Breast epithelium (tissue), 3 donors: ENCODE data around the gene VMA21.

Experiments
- POLR2A ChIP-seq: fragments of 450-650 bp; IDR thresholded peaks from one replicate; pipeline ENCODE4 v1.6.1; 2016; ENCODE audit warnings: antibody characterized with exemption, mild to moderate bottlenecking, moderate library complexity
- POLR2AphosphoS5 ChIP-seq, 3 donors: sonication (generic); formaldehyde crosslinking; IDR thresholded peaks; one replicate each; pipeline ENCODE4 v1.6.1; 2017; ENCODE audit warnings: antibody characterized with exemption in 3 of 3
- TF ChIP-seq, protein P1 (sequence below), 3 donors: fragments of 450-650 bp; IDR thresholded peaks; one replicate each; pipeline ENCODE4 v1.5.1; 2016 to 2017; ENCODE audit warnings: antibody characterized with exemption in 3 of 3, mild to moderate bottlenecking in 3 of 3, moderate library complexity in 3 of 3

GRCh38 chrX:151359931-151360871 is 36.8 kb upstream of the VMA21 start:
- TF ChIP-seq, protein P1, sequence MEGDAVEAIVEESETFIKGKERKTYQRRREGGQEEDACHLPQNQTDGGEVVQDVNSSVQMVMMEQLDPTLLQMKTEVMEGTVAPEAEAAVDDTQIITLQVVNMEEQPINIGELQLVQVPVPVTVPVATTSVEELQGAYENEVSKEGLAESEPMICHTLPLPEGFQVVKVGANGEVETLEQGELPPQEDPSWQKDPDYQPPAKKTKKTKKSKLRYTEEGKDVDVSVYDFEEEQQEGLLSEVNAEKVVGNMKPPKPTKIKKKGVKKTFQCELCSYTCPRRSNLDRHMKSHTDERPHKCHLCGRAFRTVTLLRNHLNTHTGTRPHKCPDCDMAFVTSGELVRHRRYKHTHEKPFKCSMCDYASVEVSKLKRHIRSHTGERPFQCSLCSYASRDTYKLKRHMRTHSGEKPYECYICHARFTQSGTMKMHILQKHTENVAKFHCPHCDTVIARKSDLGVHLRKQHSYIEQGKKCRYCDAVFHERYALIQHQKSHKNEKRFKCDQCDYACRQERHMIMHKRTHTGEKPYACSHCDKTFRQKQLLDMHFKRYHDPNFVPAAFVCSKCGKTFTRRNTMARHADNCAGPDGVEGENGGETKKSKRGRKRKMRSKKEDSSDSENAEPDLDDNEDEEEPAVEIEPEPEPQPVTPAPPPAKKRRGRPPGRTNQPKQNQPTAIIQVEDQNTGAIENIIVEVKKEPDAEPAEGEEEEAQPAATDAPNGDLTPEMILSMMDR (IDR thresholded peaks at IDR 0.05) = no peak
- TF ChIP-seq POLR2AphosphoS5 (IDR thresholded peaks at IDR 0.05) (no peak), POLR2A (no peak)
